GM19238 (cell line): Measurements from ENCODE around the gene HOXC10.

ENCODE experiments used
- DNase-seq: peaks from one replicate; pipeline ENCODE4 v3.0.0; 2011; ENCODE audit warnings: low spot score; ENCODE audit not compliant: insufficient read length

Gene HOXC10

DNA sequence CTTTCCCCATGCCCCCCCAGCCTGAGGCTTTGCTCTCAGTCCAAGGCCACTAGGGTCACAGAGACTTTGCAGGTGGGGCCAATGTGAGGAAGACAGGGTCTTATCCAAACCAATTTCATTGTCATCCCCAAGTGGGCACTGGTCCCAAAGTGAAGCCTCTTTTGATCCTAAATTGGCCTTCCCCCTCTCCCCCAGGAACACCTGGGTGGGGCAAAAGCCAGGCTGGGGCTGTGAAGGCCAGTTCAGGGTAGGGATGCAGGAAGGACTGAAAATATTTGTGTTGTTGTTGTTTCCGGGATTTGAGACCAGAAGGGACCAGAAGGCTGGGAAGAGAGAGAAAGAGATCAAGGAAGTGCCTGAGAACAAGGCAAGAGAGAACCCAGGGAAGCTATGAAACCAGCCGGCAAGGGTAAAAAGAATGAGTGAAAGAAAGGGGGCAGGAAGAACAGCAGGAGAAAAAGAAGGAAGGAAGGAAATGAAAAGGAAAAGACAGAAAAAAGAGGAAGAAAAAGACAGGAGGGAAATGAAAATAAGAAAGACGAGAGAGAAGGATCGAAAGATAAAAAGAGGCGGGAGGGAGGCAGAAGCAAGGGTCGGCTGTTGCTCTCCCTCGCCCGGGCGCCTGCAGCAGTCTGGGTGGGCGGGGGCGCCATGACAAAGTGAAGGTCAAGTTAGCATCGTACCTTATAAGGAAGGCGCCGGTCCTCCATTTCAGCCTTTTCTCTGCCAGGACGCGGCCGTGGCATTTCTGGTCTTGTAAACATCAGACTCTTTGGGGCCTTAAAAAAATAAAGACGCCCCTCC is 19.5 kb upstream of the HOXC10 start:
- no peak for DNase-seq

DNA sequence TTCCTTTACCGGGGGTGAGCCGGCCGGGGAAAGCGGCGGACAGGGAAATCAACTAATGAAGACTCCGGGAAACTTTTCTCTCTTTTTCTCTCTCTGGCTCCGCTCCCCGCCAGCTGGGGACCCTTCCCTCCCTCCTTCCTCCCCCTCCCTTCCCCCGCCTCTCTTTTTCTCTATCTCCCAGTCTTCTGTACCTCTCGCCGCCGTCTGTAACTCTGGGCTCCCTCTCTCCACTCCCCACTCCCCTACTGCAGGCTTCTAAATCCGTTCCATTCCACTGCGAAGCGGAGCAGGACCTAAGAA is 18.9 kb upstream of the HOXC10 start:
- no peak for DNase-seq

DNA sequence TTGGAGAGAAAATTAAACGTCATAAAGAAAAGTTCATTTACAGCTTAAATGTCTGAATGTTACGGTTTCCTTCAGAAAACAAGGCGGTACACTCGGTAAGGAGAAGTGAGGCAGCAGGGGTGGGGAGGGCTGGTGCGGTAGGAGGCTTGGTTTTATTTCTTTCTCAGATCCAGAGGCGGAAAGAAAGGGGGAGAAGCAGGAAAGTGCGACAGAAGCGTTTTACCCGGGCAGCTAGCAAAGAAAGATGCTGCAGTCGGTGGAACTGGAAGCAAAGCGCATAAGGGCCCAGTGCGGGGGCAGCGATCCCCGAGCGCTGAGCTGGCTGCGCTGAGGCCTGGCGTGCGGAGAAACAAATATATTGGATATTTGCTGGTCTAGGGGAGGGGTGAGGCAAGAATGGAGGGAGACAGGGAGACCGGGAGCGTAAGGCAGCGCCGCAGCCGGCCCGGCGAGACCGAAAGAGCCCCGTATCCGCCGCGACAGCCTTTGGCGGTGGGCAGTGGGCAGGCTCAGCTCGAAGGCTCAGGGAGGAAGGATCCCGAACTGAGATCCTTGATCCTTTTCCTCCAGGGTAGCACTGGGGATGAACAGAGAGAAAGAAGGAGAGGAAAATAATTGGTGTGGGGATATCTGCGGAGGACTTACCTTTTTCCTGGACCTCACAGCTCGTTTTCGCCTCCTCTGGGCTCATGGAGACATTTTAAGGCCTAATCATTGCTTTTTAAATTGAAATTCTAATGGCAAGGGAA is 18.4 kb upstream of the HOXC10 start:
- no peak for DNase-seq

DNA sequence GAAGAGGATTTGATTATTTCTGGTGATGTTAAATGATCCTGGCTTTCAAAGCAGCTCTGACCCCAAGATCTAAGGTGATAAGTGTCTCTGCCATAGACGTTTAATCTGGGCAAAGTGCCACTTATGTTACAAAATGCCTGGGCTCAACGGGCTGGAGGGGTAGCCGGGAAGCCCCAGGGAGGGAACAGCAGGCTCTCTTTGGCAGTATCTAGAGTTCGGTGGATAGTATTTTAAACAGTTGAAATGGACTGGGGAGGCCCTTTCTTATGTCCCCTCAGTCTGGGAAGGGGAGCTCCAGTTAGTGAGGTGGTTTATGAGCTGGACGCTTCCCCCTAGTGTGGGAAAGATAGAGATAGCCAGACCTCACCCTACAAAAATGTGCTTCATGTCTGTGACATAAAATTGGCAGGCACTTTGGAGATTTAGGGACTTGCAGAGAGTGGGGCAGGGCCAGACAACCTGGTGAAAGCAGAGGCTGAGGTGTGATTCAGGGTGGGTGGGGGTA is 17.5 kb upstream of the HOXC10 start:
- no peak for DNase-seq

GRCh38 chr12:53968214-53969127 is 16.5 kb upstream of the HOXC10 start:
- DNase-seq = no peak

- DNase-seq = no peak
Observed at GRCh38 chr12:53969588-53970259, 15.2 kb upstream of the HOXC10 start.

- no peak for DNase-seq
Observed at GRCh38 chr12:53970451-53970850, 14.5 kb upstream of the HOXC10 start.

- DNase-seq = no peak
Observed at GRCh38 chr12:53971129-53971528, 13.8 kb upstream of the HOXC10 start.

GRCh38 chr12:53971686-53972085 is 13.3 kb upstream of the HOXC10 start:
- DNase-seq = no peak

DNA sequence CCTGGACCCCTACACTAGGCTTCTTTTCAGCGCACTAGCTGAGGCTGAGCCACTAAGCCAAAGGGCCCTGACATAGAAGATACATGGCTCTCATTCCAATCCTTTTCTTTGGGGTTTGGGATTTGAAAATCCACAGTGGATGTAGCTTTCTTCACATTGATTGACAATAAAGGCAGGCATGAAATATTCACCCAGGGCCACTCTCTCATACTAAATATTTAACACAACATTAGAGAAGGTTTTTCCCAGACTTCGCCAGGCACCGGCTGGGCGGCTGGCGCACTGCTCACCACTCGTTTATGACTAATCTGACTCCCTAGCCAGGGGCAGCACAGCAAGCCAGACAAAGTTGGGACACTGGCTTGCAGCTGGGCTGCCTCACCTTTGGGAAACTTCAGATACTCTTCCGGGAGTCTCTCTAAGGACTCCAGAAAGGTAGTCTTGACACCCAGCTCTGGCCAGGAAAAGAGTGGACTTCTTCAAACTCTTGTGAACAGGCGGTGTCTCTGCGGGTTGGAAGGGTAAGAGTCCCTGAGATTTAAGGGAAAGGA is 12.7 kb upstream of the HOXC10 start:
- DNase-seq = no peak

GRCh38 chr12:53972722-53973235 is 12.2 kb upstream of the HOXC10 start, which contains the start of gene HOXC11:
Gene HOXC11, plus strand, starts transcription at chr12:53973126. Its CDS starts 116 bp downstream, at chr12:53973242.
- no peak for DNase-seq

DNA sequence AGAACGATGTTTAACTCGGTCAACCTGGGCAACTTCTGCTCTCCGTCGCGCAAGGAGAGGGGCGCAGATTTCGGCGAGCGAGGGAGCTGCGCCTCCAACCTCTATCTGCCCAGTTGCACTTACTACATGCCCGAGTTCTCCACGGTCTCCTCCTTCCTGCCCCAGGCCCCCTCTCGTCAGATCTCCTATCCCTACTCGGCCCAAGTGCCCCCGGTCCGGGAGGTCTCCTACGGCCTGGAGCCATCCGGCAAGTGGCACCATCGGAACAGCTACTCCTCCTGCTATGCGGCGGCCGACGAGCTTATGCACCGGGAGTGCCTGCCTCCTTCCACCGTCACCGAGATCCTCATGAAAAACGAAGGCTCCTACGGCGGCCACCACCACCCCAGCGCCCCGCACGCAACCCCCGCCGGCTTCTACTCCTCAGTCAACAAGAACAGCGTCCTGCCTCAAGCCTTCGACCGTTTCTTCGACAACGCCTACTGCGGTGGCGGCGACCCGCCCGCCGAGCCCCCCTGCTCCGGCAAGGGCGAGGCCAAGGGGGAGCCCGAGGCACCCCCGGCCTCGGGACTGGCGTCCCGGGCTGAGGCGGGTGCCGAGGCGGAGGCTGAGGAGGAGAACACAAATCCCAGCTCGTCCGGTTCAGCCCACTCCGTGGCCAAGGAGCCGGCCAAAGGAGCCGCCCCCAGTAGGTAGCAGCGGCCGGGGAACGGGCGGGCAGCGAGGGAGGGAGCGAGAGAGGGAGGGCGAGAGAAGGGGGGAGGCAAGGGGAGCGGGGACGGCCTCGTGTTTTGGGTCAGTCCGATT is 11.5 kb upstream of the HOXC10 start:
- DNase-seq = no peak

DNA sequence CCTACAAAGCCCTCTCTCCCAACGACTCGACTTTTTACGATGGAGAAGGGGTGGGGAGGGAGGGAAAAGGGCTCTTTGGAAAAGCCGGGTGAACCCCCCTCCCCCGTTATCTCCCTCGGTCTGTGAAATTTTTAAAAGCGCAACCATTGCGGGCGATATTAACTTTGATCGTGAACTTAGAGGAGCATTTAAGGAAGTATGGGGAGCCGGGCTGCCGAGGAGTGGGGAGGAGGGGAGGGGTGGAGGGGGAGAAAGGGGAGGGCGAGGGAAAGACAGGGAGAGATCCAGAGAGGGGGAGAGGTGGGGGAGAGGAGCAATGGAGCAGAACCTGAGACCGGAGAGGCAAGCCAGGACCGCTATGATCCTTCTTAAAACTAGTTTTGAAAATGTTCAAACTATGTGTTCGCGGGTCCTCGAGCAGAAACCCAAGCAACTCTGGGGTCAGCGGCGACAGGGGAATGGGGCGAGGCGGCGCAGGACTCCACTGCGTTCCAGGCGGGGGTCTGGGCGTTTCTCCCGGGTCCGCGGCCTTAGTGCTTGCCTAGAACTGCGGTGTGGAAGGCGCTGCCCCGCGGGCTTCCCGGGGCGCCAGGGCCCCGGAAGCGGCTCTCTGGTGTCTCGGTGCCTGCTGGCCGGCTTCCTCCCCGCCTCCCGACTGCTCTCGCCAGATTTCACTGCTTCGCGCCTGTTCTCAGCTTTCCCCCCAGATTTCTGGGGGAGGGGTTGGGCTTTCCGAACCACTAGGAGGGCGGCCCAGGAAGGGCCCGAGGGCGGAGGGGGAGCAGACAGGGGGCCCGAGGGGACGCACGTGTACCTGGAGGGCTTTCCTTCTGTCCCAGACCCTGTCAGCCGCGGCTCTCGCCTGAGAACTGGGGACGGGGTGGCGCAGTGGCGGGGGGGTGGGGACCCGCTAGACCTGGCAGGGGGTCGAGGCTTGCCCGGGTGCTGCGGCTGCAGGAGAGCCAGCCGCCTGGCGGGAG is 10.6 kb upstream of the HOXC10 start, which contains the start of gene HOTAIR:
Gene HOTAIR (minus strand): TSS at position 871 of the 980 bp plus-strand sequence.
- DNase-seq = peak; percentile 49

- peak; percentile 51 for DNase-seq
Observed at GRCh38 chr12:53975064-53975471, 9.9 kb upstream of the HOXC10 start.

- no peak for DNase-seq
Observed at GRCh38 chr12:53975479-53976152, 9.3 kb upstream of the HOXC10 start.

GRCh38 chr12:53976172-53976822 is 8.6 kb upstream of the HOXC10 start:
- DNase-seq = no peak
